Esophagus (tissue), 2 donors: ENCODE results near the gene CHST9. TPM values are rescaled to one million over a fixed set of nuclear protein-coding genes. Genes with fewer than 3 reads are reported as not detected.
A peak's percentile ranks its signal among the peaks of the same experiment; 100 is the strongest.

Experiments used
- H3K27ac ChIP-seq, 2 donors: one replicate each; pipeline ENCODE4 v1.5.1; 2013; ENCODE audit warnings: low read depth in 2 of 2, mild to moderate bottlenecking in 2 of 2, inconsistent platforms in 1 of 2, low read length in 1 of 2, moderate library complexity in 1 of 2
- H3K27me3 ChIP-seq, 2 donors: one replicate each; pipeline ENCODE4 v1.6.1; 2013; ENCODE audit warnings: low read length in 2 of 2, control low read depth in 1 of 2, mild to moderate bottlenecking in 1 of 2; ENCODE audit not compliant: insufficient read depth in 2 of 2, control insufficient read depth in 1 of 2
- H3K36me3 ChIP-seq, 2 donors: one replicate each; pipeline ENCODE4 v1.6.1; 2013; ENCODE audit warnings: low read length in 1 of 2; ENCODE audit not compliant: control insufficient read depth in 2 of 2, insufficient read depth in 2 of 2
- H3K4me1 ChIP-seq, 2 donors: one replicate each; pipeline ENCODE4 v1.6.1; 2013; ENCODE audit warnings: low read length in 1 of 2; ENCODE audit not compliant: control insufficient read depth in 2 of 2, insufficient read depth in 2 of 2
- H3K4me3 ChIP-seq, 2 donors: one replicate each; pipeline ENCODE4 v1.5.1; 2013; ENCODE audit warnings: low read length in 2 of 2, mild to moderate bottlenecking in 2 of 2, low read depth in 1 of 2, moderate library complexity in 1 of 2
- H3K9me3 ChIP-seq, 2 donors: one replicate each; pipeline ENCODE4 v1.6.1; 2013; ENCODE audit warnings: mild to moderate bottlenecking in 2 of 2, low read depth in 1 of 2, low read length in 1 of 2, moderate library complexity in 1 of 2; ENCODE audit not compliant: control insufficient read depth in 2 of 2, insufficient read depth in 1 of 2
- WGBS, 2 donors: extraction: QIAGEN DNeasy Blood & Tissue Kit; methylation state at CpG; one replicate each; pipeline ENCODE4 v1.1.7; 2013; 5-methylcytosine and 5-hydroxymethylcytosine counted together
- polyA plus RNA-seq, 2 donors: library from polyadenylated mRNA; stranded (reverse); fragments of 200-250 nt; gene quantifications; one replicate each; pipeline ENCODE4 v1.2.3, GENCODE V29; 2013
- donor health status: healthy with polysubstance abuse.
- donor health status: Bipolar disorder and iron deficiency.

Gene CHST9
- polyA plus RNA-seq, 2 donors, result 0.26 to 0.27 TPM

DNA sequence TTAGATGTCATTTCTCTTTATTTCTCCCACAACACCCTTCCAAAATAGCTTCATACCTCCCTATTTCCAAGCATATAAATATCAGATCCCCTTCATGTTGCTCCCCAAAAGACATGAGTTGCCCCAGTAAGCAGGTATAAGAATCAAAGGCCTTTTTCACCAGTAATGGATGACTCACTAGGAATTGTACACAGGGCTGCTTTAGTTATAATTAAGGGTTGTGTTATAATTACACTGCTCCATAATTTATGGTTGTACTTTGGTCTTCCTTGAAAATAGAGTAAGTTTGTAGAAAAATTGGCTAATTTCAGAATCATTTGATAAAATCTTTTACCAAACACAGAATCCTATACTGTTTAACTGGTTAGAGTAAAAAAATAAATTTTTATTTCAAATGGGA lies 310.8 kb downstream of the CHST9 start:
- Histone ChIP-seq H3K4me1 (no peaks in the 10 kb centered on the region), H3K36me3 (no peaks in the 10 kb centered on the region), H3K4me3 (no peak overlapping the region), H3K27me3 (no peaks in the 10 kb centered on the region), H3K27ac (no peak overlapping the region), H3K9me3 (no peaks in the 10 kb centered on the region)

DNA sequence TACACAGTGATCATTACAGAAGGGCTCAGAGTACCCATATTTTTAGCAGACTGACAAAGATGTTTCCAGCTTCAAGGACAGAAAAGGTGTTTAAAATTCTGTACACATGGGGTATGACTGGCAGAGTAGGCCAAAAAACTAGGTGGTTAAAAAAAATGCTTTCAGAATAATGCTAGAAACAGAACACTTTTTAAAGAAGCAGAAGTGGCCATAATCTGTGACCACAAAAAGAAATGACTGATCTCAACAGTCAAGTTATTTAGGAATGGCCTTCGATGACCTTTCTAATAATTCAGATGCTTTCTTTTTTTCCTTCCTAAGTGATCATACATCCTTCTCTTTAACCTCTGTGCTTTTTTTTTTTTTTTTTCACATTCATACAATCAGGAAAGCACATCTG lies 315.5 kb downstream of the CHST9 start:
- Histone ChIP-seq H3K36me3 (no peaks in the 10 kb centered on the region), H3K27me3 (no peaks in the 10 kb centered on the region), H3K27ac (no peak overlapping the region), H3K4me1 (no peaks in the 10 kb centered on the region), H3K4me3 (no peak overlapping the region), H3K9me3 (no peaks in the 10 kb centered on the region)
- WGBS, 2 donors, result 81 to 86% methylated on average over 1 of the region's 1 CpG

DNA sequence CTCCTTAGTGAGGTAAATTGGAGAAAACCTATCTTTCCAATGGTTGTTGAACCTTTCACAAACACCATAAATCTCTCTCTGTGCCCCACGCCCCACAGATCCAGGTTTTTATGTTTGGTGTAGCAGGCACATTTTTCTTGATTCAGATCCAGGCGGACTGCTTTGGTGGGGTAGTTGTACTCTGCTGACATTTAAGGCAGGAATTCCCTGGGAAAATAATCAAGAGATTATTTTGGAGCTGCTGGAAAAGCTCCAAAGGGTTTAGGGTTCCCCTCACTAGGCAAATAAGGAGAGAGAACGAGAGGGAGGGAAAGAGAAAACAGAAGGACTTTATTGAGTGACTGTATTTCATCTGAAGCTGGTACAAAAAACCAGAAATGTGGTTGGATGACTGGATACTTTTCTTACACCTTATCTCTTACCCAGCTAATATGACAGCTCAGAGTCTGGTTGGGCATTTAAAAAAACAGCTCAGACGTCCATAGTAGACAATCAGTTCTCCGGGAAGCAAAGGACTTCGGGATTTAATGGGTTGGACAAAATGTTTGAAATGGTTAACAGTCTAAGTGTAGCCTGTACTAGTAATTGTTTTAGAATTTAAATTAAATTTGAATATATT lies 316.0 kb downstream of the CHST9 start:
- Histone ChIP-seq H3K27ac (no peak overlapping the region), H3K9me3 (no peaks in the 10 kb centered on the region), H3K4me3 (no peak overlapping the region), H3K4me1 (no peaks in the 10 kb centered on the region), H3K36me3 (no peaks in the 10 kb centered on the region), H3K27me3 (no peaks in the 10 kb centered on the region)
- WGBS, 2 donors, result 57 to 63% methylated on average over 6 of the region's 6 CpGs

DNA sequence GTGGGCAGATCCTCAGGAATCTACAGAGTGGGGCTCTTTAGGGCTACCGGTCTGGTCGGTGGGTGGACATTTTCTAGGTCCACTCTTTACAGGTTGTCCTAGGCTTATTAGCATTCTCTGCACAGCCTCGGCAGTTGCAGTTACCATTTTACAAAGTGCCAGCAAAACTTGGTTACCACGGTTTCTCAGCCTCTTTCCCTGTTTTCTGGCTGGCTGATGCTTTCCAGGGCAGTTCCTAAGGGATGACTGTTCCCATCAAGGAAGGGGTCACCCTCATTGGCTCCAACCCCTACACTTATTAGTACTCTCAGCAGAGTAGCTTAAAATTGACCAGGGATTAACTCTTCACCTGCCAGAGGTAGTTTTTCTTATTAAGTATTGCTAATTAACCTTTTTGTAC lies 317.6 kb downstream of the CHST9 start:
- Histone ChIP-seq H3K27ac (no peak overlapping the region), H3K36me3 (no peaks in the 10 kb centered on the region), H3K9me3 (no peaks in the 10 kb centered on the region), H3K4me3 (no peak overlapping the region), H3K27me3 (no peaks in the 10 kb centered on the region), H3K4me1 (peaks cover 0 to 9% of the 10 kb centered on the region in 2 donors)
- WGBS, 2 donors, result 76 to 80% methylated on average over 4 of the region's 4 CpGs

DNA sequence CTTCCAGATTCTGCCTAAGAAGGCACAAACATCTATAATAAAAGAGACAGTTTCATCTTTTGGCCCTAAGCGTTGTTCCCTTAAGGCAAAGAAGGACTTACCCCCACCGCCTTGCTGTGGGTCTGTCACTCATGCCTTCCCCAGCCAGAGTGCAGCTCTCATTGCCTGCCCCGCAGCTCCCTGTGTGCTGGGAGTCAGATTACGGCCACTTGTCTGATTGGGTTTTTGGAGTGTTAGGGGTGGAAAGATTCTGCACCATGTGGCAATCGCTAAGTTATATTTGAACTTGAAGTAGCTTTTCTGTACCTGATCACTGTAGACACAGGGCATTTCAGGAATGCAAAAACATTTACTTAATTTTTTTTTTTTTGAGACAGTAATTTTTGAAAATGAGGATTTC lies 319.6 kb downstream of the CHST9 start, which contains the start of gene AQP4:
AQP4 (minus strand) TSS at position 151 of the 400 bp plus-strand sequence; CDS start at position 133, 18 bp downstream.
- Histone ChIP-seq H3K4me3 (no peak within 1 kb of the TSS), H3K9me3 (no peaks in the 10 kb centered on the region), H3K4me1 (peaks cover 0 to 9% of the 10 kb centered on the region in 2 donors), H3K27me3 (no peaks in the 10 kb centered on the region), H3K36me3 (no peaks in the 10 kb centered on the region), H3K27ac (no peak within 1 kb of the TSS)
- 50 to 58% methylated on average over 5 of the region's 5 CpGs for WGBS, 2 donors

- Histone ChIP-seq H3K27me3 (no peaks in the 10 kb centered on the region), H3K36me3 (no peaks in the 10 kb centered on the region), H3K4me3 (no peak overlapping the region), H3K4me1 (peaks cover 0 to 9% of the 10 kb centered on the region in 2 donors), H3K9me3 (no peaks in the 10 kb centered on the region), H3K27ac (no peak overlapping the region)
- WGBS, 2 donors, result 82 to 85% methylated on average over 7 of the region's 7 CpGs
These were observed 320.4 kb downstream of the CHST9 start for GRCh38 chr18:26864658-26865057.

GRCh38 chr18:26863921-26864497 lies 321.1 kb downstream of the CHST9 start:
- Histone ChIP-seq H3K36me3 (no peaks in the 10 kb centered on the region), H3K9me3 (no peaks in the 10 kb centered on the region), H3K4me3 (no peak overlapping the region), H3K27me3 (no peaks in the 10 kb centered on the region), H3K27ac (no peak overlapping the region), H3K4me1 (peaks cover 0 to 9% of the 10 kb centered on the region in 2 donors)
- 51 to 56% methylated on average over 9 of the region's 9 CpGs for WGBS, 2 donors

DNA sequence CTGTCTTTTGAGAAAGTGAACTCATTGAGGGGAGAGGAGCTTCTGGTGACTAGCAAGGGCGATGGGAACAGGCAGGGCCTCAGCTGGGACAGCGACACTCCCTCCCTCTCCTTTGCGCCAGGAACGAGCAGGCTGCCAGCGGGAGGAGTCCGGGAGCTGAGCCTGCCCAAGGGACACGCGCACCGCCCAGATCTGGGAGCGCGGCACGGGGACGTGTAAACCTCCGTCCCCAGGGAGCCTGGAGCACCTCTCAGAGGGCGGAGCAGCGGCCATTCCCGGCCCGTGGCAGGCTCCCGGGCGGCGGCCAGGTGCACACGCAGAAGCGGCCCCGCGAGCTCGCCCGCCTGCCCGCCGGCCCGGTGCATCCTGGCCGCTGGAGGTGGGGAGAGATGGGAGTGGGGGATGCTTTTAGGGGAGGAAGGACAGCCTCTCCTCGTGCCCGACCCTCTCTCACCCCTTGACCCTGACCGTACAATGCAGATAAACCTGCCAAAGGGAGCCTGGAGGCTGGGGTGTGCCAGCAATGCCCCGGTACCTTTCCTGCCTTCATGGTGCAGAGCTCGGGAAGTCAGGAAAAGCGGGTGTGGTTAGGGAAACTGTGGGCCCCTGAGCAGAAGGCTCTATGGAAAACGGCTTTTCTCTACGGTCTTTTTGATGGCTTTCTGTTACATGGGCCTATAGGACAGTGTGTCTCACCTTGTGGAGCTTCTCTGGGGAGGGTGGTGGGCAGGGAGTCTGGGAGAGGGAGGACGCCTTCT lies 321.8 kb downstream of the CHST9 start:
- Histone ChIP-seq H3K27ac (no peak overlapping the region), H3K27me3 (no peaks in the 10 kb centered on the region), H3K4me1 (peaks cover 0 to 9% of the 10 kb centered on the region in 2 donors), H3K9me3 (no peaks in the 10 kb centered on the region), H3K36me3 (no peaks in the 10 kb centered on the region), H3K4me3 (peak overlapping the region; percentile 18 to 37)
- 5 to 10% methylated on average over 39 to 40 of the region's 40 CpGs for WGBS, 2 donors

GRCh38 chr18:26862084-26862483 lies 323.0 kb downstream of the CHST9 start:
- no peaks in the 10 kb centered on the region for H3K9me3 ChIP-seq
- peaks cover 0 to 9% of the 10 kb centered on the region in 2 donors for H3K4me1 ChIP-seq
- H3K27ac ChIP-seq, result no peak overlapping the region
- no peaks in the 10 kb centered on the region for H3K27me3 ChIP-seq
- H3K36me3 ChIP-seq, result no peaks in the 10 kb centered on the region
- 89 to 92% methylated on average over 5 of the region's 5 CpGs for WGBS, 2 donors
- no peak overlapping the region for H3K4me3 ChIP-seq
